NCI-H510A (cell line): ENCODE measurements around the gene POU2AF1.
A peak's percentile ranks its signal among the peaks of the same experiment; 100 is the strongest.

Source experiments
- DNase-seq: peaks from one replicate; lab custom pipeline; 2025; lab: John Stamatoyannopoulos, UW

POU2AF1 gene, protein sequence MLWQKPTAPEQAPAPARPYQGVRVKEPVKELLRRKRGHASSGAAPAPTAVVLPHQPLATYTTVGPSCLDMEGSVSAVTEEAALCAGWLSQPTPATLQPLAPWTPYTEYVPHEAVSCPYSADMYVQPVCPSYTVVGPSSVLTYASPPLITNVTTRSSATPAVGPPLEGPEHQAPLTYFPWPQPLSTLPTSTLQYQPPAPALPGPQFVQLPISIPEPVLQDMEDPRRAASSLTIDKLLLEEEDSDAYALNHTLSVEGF

DNA sequence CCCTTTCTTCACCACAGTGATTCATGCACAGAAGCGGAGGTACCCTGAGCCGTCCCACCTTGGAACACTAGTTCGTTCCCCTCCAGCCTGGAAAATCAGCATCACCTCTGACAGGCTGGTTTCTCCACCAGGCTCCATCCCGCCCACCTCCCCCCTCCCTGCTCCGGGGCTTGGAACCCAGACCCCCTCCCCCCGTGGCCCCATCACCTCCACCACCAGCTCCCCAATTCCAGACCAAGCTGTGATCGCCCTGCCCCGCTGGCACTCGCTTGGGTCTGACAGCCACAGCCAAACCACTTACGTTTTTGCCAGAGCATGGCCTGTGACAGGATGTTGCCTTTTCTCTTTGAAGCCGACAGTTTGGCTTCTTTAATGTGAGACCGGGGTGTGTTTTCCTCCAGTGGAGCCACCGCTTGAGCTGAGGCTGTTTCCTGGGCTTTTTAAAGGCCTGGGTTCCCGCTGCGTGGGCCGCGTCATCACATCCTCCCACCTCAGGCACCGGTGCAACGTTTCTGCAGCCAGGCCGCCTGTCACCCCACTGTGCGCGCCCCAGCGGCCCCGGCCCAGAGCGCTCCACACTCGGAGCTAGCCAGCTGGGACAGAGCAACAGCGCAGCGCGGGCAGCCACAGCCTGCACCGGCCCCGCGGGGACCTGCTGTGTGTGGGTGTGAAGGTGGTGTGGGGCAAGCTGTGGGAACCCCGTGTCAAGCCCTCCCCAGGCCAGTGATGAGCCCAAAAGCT lies at the start of gene POU2AF1:
POU2AF1 (minus strand) TSS at position 415 of the 741 bp plus-strand sequence; CDS start at position 317, 98 bp downstream.
- peak; percentile 4 for DNase-seq

DNA sequence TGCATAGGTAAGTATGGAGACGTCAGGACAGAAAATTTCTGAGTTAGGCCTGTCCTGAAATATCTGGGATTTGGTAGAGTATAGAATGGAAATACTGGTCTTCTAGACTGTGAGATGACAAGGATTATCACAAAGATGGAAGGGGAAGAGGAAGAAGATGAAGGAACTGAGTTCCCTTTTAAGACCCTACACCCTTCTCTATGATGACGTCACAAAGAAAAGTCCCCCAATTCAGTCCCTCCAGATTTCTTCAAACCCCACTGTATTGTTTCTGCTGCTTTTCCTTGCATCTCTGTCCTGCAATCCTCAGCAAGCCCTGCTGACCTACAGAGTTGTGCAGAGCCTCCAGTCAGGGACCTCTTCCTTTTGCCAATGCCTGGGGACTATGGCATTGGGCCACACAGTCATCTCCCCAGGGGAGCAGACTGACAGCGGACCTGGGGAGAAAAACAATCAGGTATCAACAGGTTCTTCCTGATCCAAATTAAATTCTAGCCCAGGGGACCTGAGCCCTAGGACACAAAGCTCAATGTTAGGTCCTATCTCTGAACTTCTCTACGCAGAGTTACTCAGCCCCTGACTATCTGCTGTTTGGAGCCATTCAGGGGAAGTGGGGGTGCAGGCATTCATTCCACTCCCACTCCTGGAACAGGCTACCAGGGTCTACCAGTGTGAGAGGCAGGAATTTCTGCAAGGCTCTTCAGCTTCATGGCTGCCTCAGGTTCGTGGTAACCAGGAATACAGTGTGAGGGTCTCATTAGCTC lies 49.2 kb upstream of the POU2AF1 start:
- no peak for DNase-seq

DNA sequence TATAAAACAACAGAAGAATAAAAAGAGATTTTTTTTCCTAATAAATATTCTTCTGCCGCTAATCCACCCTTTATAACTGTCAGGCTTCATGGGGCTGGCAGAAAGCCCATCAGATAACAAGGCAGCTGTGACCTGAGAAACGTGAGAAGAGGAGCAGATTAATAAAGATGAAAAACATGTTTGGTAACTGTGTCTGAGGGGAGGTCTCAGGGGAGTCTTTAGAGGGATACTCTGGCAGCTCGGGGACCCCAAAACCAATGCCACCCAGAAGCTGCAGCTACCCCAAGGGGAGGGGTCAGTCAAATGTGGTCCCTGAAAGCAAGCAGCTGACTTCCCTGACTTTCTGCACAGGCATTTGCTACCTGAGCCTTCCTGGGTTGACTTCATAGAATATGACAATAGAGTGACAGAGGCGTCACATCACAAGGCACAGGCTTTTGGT lies 48.4 kb upstream of the POU2AF1 start:
- DNase-seq = peak; percentile 41

DNA sequence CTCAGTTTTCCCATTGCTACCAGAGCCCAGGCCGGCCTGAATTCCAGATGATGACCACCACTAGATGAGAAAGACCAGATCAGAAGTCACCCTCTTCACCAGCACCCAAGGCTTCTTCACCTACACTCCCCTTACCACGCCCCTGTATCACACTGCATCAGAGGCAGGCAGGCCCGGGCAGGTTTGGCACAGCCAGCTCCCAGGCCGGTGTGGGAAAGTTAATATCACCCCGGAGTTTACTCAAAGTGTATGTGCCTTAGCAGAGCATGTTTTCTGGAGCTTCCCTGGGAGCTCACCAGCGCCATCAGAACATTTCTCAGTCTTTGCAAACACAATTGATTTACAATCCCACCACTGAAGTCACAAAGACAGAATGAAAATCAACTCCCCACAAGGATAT lies 47.5 kb upstream of the POU2AF1 start:
- DNase-seq = peak; percentile 54

DNA sequence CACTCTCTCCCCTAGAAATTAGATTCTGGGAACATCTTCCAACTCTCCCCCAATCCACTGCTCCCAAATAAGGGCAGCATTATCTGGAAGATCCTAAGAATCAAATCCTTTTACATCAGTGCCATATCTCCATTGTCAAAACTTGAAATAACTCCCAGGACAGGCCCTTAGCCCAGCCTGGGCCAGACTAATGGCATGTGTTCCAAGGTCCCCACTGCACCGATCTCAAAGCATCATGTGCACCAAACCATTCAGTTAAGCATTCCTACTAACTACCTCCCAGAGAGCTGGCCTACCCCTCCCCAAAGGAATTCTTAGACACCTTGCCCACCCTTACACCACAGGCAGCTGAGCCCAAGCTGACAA lies 44.2 kb upstream of the POU2AF1 start:
- DNase-seq = no peak

DNA sequence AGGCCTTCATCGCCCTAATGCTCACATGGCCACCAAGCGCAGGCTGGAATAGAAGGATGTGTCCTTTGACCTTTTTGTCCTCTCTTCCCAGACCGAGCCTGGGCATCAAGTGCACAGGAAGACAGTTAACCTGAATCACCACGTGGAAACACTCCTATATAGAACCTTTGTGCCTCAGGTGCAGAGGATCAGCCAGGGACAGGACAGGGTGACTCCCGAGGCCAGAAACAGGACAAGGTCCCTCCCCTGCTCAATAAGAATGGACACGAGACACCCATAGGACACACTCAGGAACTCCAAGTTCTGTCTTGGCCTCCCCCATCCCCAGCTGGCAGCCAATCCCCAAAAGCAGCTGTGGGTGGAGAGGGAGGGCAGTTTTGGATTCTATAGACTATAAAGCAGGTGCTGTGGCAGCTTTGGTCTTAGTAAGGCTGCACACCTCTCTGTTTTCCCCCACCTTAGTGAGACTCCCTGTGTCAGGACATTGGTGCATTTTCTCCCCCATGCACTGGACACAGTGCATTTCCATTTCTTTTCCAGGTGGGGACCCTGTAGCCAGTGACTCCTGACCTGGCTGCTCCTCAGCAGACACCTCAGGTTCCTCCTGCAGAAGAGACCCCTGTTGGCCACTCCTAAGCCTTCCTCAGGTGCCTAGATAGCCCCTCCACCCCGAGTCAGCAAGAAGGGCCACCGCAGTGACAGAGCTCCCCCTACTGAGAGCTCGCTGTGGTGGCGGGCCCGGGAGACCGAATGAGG lies 43.6 kb upstream of the POU2AF1 start:
- DNase-seq = peak; percentile 40

DNA sequence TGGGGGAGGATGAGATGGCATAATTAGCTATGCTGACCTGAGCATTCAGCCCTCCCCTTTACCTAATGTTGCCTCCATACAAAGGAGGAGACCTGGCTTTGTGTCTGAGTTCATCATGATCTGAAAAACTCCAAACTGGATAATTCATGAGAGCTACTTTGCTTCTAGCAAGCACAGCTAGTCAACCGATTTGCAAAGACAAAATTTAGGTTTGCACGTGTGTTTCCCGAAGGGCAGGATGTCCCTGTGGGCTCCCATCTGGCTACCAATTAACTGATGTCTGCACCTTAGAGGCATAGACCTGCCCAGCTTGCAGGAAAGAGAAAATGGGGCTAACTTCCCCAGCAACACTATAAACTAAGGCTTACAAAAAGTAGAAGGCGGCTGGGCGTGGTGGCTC lies 42.2 kb upstream of the POU2AF1 start:
- DNase-seq = no peak

DNA sequence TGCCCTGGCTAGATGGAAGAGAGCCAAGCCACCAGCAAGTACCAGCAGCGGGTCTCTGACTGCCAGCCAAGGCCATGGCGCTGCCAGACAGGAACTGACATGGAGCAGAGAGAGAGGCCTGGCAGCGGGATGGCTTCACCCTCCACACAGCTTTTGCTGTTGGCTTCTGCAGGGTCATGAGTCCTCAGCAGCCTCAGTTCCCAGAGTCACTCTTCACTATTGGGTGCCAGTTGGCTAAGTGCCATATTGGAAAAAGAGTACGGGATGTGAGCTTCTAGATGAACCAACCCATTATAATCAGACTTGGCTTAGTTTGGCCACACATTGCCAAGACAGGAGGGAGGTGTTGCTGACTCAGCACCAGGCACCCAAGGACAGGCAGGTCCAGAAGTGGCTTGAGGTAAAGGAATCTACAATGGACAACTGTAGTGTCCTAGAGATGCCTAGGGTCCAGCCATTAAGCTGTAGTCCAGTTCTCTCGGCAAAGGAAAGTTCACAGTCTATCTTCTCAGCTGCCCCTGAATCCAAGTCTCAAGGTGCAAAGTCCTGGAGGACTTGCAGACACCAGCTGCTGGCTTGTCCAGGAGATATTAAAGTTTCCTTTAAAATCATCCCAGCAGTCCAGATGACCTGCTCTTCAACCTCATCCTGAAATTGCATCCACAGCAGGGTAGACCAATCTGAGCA lies 40.7 kb upstream of the POU2AF1 start:
- no peak for DNase-seq

DNA sequence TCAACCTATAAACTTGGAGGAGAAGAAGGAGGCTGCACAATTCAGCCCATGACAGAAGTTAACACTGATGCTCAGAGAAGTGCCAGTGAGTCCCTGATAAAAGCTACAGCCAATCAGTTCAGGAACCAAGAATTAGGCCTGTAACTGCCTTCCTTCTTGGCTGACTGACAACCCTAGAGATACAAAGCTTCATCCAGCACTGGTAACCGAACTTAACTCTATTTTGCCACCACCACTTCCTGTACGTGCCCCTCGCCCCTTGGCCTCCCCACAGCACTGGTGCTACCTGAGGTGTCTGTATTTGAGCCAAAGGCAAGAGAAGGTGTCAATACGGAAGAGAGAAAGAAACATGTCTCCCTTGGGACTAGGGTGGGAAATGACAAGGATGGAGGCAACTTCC lies 40.1 kb upstream of the POU2AF1 start:
- no peak for DNase-seq

DNA sequence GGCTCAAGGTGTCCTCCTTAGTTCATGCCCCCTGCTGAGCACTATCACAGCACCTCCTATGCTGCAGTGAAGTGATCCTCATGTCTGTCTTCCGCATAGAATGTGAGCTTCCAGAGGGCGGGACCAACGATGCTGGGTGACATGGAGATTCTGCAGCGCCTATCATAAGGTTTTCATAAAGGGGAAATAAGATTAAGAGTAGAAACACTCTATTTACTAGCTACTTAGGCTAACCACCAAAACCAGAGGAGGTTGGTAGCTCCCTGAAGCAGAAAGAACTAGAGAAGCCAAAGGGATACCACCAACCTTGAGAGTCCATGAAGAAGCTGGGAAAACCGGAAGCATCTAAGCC lies 39.3 kb upstream of the POU2AF1 start:
- DNase-seq = no peak

DNA sequence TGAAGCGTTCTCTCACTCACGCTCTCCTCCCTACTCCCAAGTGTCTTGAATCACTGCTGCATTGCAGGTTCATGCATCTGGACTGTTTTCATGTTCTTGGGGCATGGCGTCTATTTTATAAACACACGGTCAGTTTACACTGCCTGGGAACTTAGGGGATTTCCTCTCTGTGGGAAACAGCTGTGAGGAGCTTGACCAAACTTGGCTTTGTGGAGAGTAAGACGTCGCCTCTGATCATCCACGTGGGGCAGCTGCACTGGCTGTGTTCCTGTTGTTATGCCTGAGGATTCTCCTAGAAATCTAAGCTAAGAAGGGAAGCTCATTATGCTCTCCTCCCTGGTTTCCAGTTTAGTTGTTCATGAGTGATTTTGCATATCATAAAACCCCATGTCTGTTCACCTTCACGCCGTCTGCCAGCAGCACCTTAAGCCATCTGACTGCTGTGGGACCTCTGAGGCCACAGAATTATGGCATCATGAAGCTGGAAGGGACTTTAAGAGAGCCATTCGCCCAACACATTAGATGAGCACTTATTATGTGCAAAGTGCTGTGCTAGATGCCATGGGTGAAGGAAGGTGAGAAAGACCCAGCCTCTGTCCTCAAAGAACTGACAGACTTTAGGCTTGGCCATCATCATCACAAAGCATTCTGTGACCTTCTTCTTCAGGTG lies 38.8 kb upstream of the POU2AF1 start:
- DNase-seq = no peak

DNA sequence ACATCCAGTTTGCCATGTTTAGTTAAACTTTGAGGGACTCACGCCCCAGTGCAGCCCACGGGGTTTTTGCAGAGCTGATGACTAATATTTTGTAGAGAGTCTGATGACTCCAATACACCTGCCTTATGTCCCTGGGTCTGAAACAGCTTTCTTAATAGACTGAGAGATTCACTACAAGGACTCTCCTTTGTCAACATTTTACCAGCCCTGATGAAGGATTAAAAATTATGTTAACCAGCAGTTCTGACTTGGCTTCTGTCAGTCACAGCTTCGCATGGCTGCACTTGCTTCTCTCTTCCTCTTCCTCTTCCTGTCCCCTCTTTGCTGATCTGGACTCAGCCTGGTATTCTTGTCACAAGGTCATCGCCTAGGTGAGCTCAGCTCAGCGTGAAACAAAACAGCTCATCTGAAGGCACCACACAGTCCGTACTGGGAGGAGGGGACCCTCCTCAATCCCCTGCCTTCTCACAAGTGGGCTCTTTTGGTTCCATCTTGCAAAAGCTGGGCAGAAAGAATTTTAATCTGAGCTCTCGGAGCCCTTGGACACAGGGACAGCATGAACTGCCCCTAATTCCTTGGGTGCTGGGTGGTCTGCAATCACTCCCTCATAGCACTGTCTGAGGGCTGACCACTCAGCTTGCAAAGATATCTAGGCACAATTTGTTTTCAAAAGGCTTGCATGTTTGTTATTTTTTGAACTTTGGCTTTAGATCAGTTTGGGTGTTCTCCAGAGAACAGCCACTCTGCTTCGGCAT lies 38.1 kb upstream of the POU2AF1 start:
- no peak for DNase-seq

DNA sequence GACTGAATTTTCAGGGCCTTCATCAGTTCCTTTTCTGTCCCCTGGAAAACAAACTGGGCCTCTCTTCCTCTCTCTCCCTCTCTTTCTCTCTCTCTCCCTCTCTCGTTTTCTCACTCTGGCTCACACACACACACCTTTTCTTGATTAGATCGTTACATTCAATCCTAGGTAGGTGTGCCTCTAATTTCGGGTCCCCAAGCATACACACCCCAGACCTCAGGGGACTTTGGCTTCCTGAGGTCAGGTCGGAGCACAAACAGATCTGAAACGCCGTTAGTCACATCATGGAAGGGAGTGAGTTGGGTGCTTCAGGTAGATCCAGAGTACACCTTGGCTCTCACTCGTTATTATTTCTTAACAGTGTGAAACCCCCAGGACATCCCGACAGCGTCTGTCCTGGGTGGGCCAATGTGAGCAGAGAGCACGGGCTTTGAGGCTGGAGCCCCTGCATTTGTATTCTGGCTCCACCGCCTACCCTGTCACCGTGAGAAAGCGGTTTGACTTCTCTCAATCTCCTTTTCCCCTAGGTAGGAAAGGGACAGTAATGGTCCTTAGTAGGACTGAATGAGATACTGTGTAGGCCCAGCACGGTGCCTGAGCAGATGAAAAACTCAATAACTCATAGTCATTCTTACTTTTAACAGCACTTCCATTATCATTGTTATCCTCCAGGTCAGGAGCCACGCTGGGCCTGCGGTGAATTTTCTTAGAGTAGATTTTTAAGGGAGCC lies 37.3 kb upstream of the POU2AF1 start:
- DNase-seq = no peak

DNA sequence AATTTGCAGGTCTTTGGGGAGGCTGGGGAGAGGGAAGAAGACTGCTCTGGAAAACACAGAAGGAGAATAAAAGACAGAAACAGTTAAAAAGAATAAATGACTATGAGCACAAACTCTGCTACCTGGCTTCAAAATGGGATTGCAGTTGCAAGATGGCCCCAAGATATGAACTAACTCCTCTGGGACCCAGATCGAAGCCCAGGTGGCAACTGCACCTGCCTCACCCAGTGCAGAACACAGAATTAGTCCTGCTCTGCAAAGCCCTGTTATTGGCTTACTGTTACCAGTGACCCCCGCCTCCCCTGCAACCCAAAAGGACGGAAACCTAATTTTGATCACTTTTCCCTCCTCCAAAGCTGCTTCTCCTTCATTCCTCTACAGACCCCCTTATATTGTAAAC lies 35.9 kb upstream of the POU2AF1 start:
- no peak for DNase-seq

DNA sequence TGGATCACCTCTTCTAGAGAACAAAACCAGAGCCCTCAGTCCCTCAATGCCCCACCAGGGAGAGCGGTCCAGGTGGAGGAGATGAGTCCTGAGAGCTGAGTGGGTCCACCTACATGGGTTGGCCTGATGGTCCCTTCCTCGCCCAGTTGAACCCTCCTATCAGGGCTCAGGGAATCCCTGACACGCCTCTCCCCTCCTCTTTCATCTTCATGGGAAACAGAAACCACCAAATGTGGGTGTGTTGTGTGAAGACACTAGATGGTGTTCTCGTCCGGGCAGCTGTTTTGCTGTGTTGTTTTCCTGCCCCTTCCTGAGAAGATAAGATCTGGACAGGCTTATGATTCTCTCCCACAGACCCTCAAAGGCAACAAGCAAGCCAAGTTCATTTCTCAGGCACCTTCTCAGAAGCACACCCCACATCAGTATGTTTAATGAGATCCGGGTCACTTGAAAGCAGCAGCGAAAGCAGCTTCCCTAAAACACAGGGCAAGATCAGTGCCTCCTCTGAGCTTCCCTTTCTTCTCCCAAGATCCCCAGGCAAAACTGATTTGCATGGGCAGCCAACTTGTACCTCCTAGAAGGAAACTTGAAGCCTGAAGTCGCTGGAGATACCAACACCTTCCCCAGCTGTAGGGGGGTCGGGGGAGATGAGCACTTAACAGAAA lies 35.3 kb upstream of the POU2AF1 start:
- DNase-seq = no peak

DNA sequence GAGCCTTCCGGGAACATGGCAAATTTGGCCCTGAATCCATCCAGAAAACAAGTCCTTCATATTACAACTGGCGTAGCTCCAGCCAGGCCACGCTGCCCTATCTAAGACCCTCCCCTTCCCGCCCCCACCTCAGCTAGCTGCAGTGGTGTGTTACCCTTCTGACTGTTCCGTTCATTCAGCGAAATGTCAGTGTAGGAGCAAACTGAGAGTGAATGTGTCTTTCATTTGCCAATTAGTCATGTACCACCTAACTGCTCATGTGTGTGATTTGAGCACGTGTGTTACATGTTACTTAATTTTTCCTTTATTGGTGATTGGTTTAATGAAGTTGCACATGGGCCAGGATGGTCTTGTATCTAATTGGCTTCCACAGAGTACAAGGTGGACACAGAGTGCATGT lies 34.8 kb upstream of the POU2AF1 start:
- no peak for DNase-seq

DNA sequence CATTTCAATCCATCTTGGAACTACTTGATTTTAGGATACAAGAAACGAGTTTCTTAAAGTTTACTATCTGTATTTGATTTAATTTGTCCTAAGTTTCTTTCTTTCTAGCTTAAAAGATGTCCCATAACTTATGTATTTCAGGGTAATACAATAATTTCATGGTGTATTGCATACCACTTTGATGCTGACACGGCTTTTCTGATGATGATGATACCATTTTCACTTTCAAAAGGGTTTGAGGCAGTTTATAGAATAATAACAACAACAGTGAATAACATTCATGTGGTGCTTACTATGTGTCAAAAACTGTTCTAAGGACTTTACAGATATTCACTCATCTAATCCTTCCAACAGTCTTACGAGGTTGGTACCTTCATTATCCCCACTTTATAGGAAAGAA lies 33.2 kb upstream of the POU2AF1 start:
- DNase-seq = no peak

DNA sequence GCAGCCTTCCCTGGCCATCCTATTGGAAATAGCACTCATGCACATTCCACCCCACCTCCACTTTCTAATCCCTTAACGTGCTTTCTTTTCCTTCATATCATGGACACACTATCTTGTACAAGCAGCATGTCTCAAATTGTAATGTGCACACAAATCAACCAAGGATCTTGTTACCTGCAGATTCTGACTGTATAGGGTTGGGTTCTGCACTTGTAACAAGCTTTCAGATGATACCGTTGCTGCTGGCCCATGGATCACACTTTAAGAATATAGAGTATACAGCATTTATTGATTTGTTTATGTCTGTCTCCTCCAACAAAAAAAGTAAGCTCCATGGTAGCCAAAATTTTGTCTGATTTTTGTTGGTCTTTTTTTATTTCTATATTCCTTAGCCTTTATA lies 32.4 kb upstream of the POU2AF1 start:
- DNase-seq = no peak

DNA sequence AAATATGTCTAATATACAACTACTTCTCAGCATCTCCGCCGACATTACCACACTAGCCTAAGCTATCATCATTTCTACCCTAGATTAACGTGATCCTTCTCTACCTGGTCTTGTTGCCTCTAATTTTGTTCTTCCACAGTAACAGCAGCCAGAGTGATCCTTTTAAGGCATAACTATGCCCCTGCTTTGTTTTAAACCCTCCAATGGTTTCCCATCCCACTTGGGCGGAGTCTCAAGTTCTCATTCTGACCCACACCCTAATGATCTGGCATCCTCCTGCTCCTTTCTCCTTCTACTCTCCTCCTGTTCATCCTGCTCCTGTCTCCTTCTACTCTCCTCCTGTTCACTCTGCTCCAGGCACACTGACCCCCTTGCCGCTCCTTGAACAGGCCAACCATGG lies 31.9 kb upstream of the POU2AF1 start:
- no peak for DNase-seq
